Bronchial epithelial cell (primary cell): ENCODE results near the gene FAM43B. TPM values are rescaled to one million over a fixed set of nuclear protein-coding genes. Genes with fewer than 3 reads are reported as not detected.

Experiments used
- DNase-seq: peaks from one replicate; pipeline ENCODE4 v3.0.0-alpha.2; 2010; ENCODE audit warnings: low read depth
- FAIRE-seq: peaks from 2 replicates; lab custom pipeline; 2011; peaks lifted over from hg19 to GRCh38; lab: Jason Lieb, UNC
- H3K27me3 ChIP-seq: 2 replicates; pipeline ENCODE4 v1.5.1; 2011; ENCODE audit warnings: low read length; ENCODE audit not compliant: control insufficient read depth, insufficient read depth
- H3K36me3 ChIP-seq: 2 replicates; pipeline ENCODE4 v1.5.1; 2011; ENCODE audit warnings: low read length; ENCODE audit not compliant: control insufficient read depth, insufficient read depth
- H3K4me3 ChIP-seq: 2 replicates; pipeline ENCODE4 v1.5.1; 2011; ENCODE audit warnings: mild to moderate bottlenecking, low read depth, low read length, control low read depth
- CTCF ChIP-seq: IDR thresholded peaks from 2 replicates; pipeline ENCODE4 v1.5.1; 2011; ENCODE audit warnings: mild to moderate bottlenecking, moderate library complexity, low read length, control low read depth, inconsistent platforms; ENCODE audit not compliant: insufficient read depth, severe bottlenecking
- total RNA-seq: library from RNA; depleted of rRNA; stranded (reverse); fragments of >200 nt; gene quantifications from 2 replicates; pipeline ENCODE4 v1.2.1, GENCODE V29; 2014

The FAM43B gene
- total RNA-seq, 1 donor from 2014 or later: not detected

DNA sequence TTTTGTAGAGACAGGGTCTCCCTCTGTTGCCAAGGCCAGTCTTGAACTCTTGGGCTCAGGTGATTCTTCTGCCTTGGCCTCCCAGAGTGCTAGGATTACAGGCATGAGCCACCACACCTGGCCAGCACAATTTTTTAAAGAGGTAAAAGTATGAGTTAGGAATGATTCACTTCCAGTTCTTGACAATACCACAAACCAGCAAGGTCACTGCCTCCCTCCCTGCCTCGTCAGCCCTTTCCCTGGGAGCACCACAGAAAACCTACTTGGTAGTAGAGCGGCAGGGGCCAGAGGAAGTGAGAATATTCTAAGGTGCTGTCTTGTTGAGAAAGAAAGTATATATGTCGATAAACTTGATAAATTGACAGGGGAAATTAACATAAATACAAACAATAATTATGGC is 25.7 kb downstream of the FAM43B start:
- FAIRE-seq (no peak), DNase-seq (peak; percentile 86)
- Histone ChIP-seq H3K4me3 (no peak overlapping the region), H3K27me3 (peaks cover 4% of the 10 kb centered on the region), H3K36me3 (no peaks in the 10 kb centered on the region)
- no peak for TF ChIP-seq CTCF

GRCh38 chr1:20578721-20579395 is 26.5 kb downstream of the FAM43B start:
- no peaks in the 10 kb centered on the region for H3K36me3 ChIP-seq
- FAIRE-seq (no peak), DNase-seq (no peak)
- no peak for TF ChIP-seq CTCF
- H3K27me3 ChIP-seq: peaks cover 3% of the 10 kb centered on the region
- H3K4me3 ChIP-seq: no peak overlapping the region

DNA sequence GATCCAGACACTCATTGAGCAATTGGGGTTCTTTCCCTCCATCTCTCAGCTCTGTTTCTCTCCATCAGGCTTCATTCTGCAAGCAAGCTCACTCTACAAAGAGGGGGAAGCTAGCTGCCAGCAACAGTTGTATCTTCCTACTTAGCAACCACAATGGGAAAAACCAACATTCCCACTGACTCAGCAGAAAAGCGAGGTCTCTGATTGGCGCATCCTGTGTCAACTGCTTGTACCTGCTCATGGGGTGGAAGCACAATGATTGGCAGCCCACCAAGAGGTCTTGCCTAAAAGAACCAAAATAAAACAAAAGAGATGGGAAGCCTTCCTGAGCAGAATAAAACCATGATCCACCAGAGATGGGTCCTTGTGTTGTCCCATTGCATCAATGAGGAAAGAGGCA is 32.5 kb downstream of the FAM43B start:
- Histone ChIP-seq H3K36me3 (no peaks in the 10 kb centered on the region), H3K4me3 (no peak overlapping the region), H3K27me3 (no peaks in the 10 kb centered on the region)
- no peak for TF ChIP-seq CTCF
- no peak for FAIRE-seq
- DNase-seq: no peak

DNA sequence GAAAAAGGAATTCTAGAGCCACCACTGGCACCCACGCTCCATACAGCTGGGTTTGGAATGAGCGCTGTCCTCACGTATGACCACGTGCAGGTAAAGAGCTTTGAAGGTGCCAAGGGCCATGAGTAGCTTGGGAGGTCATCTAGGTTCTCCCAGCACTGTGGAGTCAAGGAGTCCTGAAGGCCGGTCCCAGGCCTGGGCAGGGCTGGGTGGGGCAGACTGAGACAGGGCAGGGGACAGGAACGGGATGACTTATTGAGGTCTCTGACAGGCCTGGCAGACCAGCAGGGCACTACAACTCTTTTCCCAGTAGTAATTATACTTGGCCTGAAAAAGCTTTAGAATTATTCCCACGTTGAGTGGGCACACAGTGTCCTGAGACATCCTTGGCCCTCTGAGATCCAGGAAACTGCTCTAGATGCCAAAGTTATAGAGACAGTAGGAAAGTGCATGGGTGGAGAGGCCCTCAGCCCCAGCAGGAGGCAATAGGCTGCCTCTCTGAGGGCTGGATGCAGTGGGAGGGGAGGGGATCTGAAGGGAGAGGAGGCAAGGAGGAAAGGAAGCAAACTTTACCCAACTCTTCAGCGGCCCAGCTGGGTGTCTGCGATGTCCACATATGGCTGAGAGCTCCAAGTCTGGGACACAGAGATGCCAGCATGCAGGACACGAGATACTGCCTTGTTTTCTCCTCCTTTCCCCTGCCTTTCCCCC is 34.7 kb downstream of the FAM43B start:
- no peak for FAIRE-seq
- Histone ChIP-seq H3K36me3 (no peaks in the 10 kb centered on the region), H3K4me3 (no peak overlapping the region), H3K27me3 (no peaks in the 10 kb centered on the region)
- no peak for DNase-seq
- no peak for TF ChIP-seq CTCF

GRCh38 chr1:20587661-20588053 is 35.3 kb downstream of the FAM43B start:
- Histone ChIP-seq H3K36me3 (no peaks in the 10 kb centered on the region), H3K27me3 (no peaks in the 10 kb centered on the region), H3K4me3 (no peak overlapping the region)
- DNase-seq (peak; percentile 41), FAIRE-seq (peak; percentile 43)
- TF ChIP-seq CTCF: no peak
